B cell (primary cell): Measurements from ENCODE around the gene NKAIN2. TPM values are rescaled to one million over a fixed set of nuclear protein-coding genes. Genes with fewer than 3 reads are reported as not detected.

Experiments
- ATAC-seq: fragments of 200-7000 bp; cut with Tn5 transposase; one replicate; pipeline ENCODE4 v1.10.0; 2021; ENCODE audit warnings: low read depth, mild to moderate bottlenecking, moderate number of reproducible peaks, moderate library complexity
- CTCF ChIA-PET: fragments of 350-600 bp; sonication (Branson Sonifier 250); formaldehyde crosslinking; loops from one replicate; lab custom pipeline; 2021; ENCODE audit warnings: antibody characterized with exemption, inconsistent platforms; lab: Charles Lee
- POLR2A ChIA-PET: fragments of 350-600 bp; sonication (Branson Sonifier 250); formaldehyde crosslinking; loops from one replicate; lab custom pipeline; 2021; ENCODE audit warnings: antibody characterized with exemption; lab: Charles Lee
- DNase-seq: peaks from one replicate; pipeline ENCODE4 v3.0.0; 2013
- H2AFZ ChIP-seq: 2 replicates; pipeline ENCODE4 v1.6.1; 2012; ENCODE audit warnings: mild to moderate bottlenecking, low read depth, low read length; ENCODE audit not compliant: insufficient read depth, poor library complexity, severe bottlenecking
- H3K27ac ChIP-seq, 2 donors: 1 replicate in 1 of 2; 2 replicates in 1 of 2; pipeline ENCODE4 v1.5.1; 2012 to 2013; ENCODE audit warnings: low read length in 2 of 2, mild to moderate bottlenecking in 2 of 2, moderate library complexity in 1 of 2
- H3K27me3 ChIP-seq, 4 experiments: fragments of 200-600 bp in 1 of 4; sonication (generic) in 1 of 4; replicated peaks in 1 of 4; 1 replicate in 2 of 4; 2 replicates in 2 of 4; pipeline versions ENCODE4 v1.6.1 to v1.7.0; 2013 to 2016; ENCODE audit warnings: low read length in 3 of 4, mild to moderate bottlenecking in 2 of 4, mixed read lengths in 1 of 4, moderate library complexity in 1 of 4; ENCODE audit not compliant: insufficient read depth in 4 of 4, control insufficient read depth in 3 of 4; ENCODE audit errors: control extremely low read depth in 1 of 4
- H3K36me3 ChIP-seq, 2 experiments: replicated peaks in 1 of 2; 1 replicate in 1 of 2; 2 replicates in 1 of 2; pipeline versions ENCODE4 v1.6.1 to v1.7.1; 2013; ENCODE audit warnings: low read length in 1 of 2; ENCODE audit not compliant: insufficient read depth in 2 of 2, control insufficient read depth in 1 of 2; ENCODE audit errors: control extremely low read depth in 1 of 2, extremely low read depth in 1 of 2
- H3K4me1 ChIP-seq, 2 donors: fragments of 200-600 bp in 1 of 2; sonication (generic) in 1 of 2; 1 replicate in 1 of 2; 2 replicates in 1 of 2; pipeline versions ENCODE4 v1.5.1 to v1.6.1; 2013 to 2017; ENCODE audit warnings: low read length in 2 of 2; ENCODE audit not compliant: control insufficient read depth in 2 of 2, insufficient read depth in 2 of 2
- H3K4me2 ChIP-seq: replicated peaks from 2 replicates; pipeline ENCODE3; 2012; ENCODE audit warnings: mild to moderate bottlenecking, low read depth, low read length; ENCODE audit not compliant: poor library complexity, severe bottlenecking
- H3K4me3 ChIP-seq, 5 experiments: fragments of 200-600 bp in 1 of 5; sonication (generic) in 1 of 5; 1 replicate in 3 of 5; 2 replicates in 2 of 5; pipeline versions ENCODE4 v1.5.1 to v1.7.0; 2011 to 2016; ENCODE audit warnings: low read length in 4 of 5, mild to moderate bottlenecking in 4 of 5, low read depth in 2 of 5, control low read depth in 1 of 5, moderate library complexity in 1 of 5; ENCODE audit not compliant: insufficient read depth in 1 of 5; ENCODE audit errors: control extremely low read depth in 1 of 5, extremely low read depth in 1 of 5
- H3K79me2 ChIP-seq: fragments of 200-600 bp; sonication (generic); one replicate; pipeline ENCODE4 v1.6.0; 2016; ENCODE audit warnings: low read length; ENCODE audit not compliant: control insufficient read depth, insufficient read depth
- H3K9ac ChIP-seq: fragments of 200-600 bp; sonication (generic); 2 replicates; pipeline ENCODE4 v1.6.1; 2017; ENCODE audit warnings: mild to moderate bottlenecking, low read length, moderate library complexity
- H3K9me3 ChIP-seq, 3 donors: one replicate each; pipeline versions ENCODE4 v1.6.1 to v1.7.1; 2013; ENCODE audit warnings: low read length in 2 of 3; ENCODE audit not compliant: control insufficient read depth in 2 of 3, insufficient read depth in 1 of 3; ENCODE audit errors: control extremely low read depth in 1 of 3
- H4K20me1 ChIP-seq: 2 replicates; pipeline ENCODE4 v1.6.0; 2012; ENCODE audit warnings: mild to moderate bottlenecking, low read length; ENCODE audit not compliant: insufficient read depth, control insufficient read depth, poor library complexity, severe bottlenecking
- H3K27ac Mint-ChIP-seq: one replicate; pipeline ENCODE4 v1.8.0; 2021; ENCODE audit warnings: mixed read lengths
- H3K27me3 Mint-ChIP-seq: one replicate; pipeline ENCODE4 v1.8.0; 2021; ENCODE audit warnings: mixed read lengths
- H3K4me1 Mint-ChIP-seq: one replicate; pipeline ENCODE4 v1.8.0; 2021; ENCODE audit warnings: mixed read lengths
- H3K4me3 Mint-ChIP-seq: one replicate; pipeline ENCODE4 v1.8.0; 2021; ENCODE audit warnings: mixed read lengths
- H3K9me3 Mint-ChIP-seq: one replicate; pipeline ENCODE4 v1.8.0; 2022; ENCODE audit warnings: mixed read lengths; ENCODE audit not compliant: insufficient read depth
- EZH2 ChIP-seq: IDR thresholded peaks from 2 replicates; pipeline ENCODE4 v1.6.1; 2012; ENCODE audit warnings: borderline replicate concordance, low read depth, mild to moderate bottlenecking, moderate library complexity, low read length; ENCODE audit not compliant: insufficient read depth, poor library complexity, severe bottlenecking
- WGBS: methylation state at CpG from one replicate; pipeline ENCODE4 v1.1.5; 2013; ENCODE audit warnings: missing lambda C conversion rate; ENCODE audit not compliant: insufficient coverage; 5-methylcytosine and 5-hydroxymethylcytosine counted together
- intact Hi-C: fragments of 100-400 bp; cut with micrococcal nuclease; formaldehyde crosslinking; loops from one replicate; pipeline ENCODE4 v1.10.0; 2022
- polyA plus RNA-seq: library from polyadenylated mRNA; depleted of rRNA; stranded (reverse); fragments of >200 nt; gene quantifications from 2 replicates; pipeline ENCODE4 v1.2.3, GENCODE V29; 2012
- total RNA-seq, 2 donors: library from RNA; stranded (reverse); fragments of 120-200 nt in 1 of 2; gene quantifications; 1 replicate in 1 of 2; 2 replicates in 1 of 2; pipeline versions ENCODE4 v1.2.3 to v1.2.4, GENCODE V29; 2013 to 2022
- TF ChIP-seq, protein P1 (sequence below): fragments of 200-600 bp; IDR thresholded peaks from one replicate; pipeline ENCODE4 v1.8.0; 2022; ENCODE audit warnings: antibody characterized with exemption, mild to moderate bottlenecking

The NKAIN2 gene
- total and polyA plus RNA-seq, 2 donors (not counting 1 experiment from before 2014, with no cell fraction given) = not detected

GRCh38 chr6:124008000-124008987, 204.6 kb downstream of the NKAIN2 start:
- no peaks in the 10 kb centered on the region for H3K27me3 ChIP-seq
- ATAC-seq = no peak
- WGBS = 92% methylated on average over 4 of the region's 10 CpGs

More at GRCh38 chr6:124008000-124008987, 204.6 kb downstream of the NKAIN2 start:
- CTCF ChIA-PET = no interaction called here
- no peaks in the 10 kb centered on the region for H3K4me1 ChIP-seq
- Mint-ChIP-seq H3K27me3 (no peaks in the 10 kb centered on the region), H3K4me1 (no peaks in the 10 kb centered on the region), H3K4me3 (no peak overlapping the region), H3K9me3 (peaks cover 7% of the 10 kb centered on the region), H3K27ac (no peak overlapping the region)
- intact Hi-C loops = no loop called here
- TF ChIP-seq EZH2 = no peak
- TF ChIP-seq, protein P1, sequence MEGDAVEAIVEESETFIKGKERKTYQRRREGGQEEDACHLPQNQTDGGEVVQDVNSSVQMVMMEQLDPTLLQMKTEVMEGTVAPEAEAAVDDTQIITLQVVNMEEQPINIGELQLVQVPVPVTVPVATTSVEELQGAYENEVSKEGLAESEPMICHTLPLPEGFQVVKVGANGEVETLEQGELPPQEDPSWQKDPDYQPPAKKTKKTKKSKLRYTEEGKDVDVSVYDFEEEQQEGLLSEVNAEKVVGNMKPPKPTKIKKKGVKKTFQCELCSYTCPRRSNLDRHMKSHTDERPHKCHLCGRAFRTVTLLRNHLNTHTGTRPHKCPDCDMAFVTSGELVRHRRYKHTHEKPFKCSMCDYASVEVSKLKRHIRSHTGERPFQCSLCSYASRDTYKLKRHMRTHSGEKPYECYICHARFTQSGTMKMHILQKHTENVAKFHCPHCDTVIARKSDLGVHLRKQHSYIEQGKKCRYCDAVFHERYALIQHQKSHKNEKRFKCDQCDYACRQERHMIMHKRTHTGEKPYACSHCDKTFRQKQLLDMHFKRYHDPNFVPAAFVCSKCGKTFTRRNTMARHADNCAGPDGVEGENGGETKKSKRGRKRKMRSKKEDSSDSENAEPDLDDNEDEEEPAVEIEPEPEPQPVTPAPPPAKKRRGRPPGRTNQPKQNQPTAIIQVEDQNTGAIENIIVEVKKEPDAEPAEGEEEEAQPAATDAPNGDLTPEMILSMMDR = no peak
- H3K79me2 ChIP-seq = no peaks in the 10 kb centered on the region
- no peaks in the 10 kb centered on the region for H4K20me1 ChIP-seq
- H3K4me3 ChIP-seq = no peak overlapping the region
- POLR2A ChIA-PET = no interaction called here
- H3K9me3 ChIP-seq = no peaks in the 10 kb centered on the region
- no peak overlapping the region for H3K4me2 ChIP-seq
- no peak overlapping the region for H3K9ac ChIP-seq
- DNase-seq = no peak
- H3K36me3 ChIP-seq = no peaks in the 10 kb centered on the region
- no peak overlapping the region for H2AFZ ChIP-seq
- no peak overlapping the region for H3K27ac ChIP-seq
